ENCODE data around the gene MRPL37.
"Not testable (repeated sequence)": the region's sequence is repeated elsewhere in the genome, so short reads cannot be mapped to it uniquely, and the experiment has no call there.

MRPL37 gene

DNA sequence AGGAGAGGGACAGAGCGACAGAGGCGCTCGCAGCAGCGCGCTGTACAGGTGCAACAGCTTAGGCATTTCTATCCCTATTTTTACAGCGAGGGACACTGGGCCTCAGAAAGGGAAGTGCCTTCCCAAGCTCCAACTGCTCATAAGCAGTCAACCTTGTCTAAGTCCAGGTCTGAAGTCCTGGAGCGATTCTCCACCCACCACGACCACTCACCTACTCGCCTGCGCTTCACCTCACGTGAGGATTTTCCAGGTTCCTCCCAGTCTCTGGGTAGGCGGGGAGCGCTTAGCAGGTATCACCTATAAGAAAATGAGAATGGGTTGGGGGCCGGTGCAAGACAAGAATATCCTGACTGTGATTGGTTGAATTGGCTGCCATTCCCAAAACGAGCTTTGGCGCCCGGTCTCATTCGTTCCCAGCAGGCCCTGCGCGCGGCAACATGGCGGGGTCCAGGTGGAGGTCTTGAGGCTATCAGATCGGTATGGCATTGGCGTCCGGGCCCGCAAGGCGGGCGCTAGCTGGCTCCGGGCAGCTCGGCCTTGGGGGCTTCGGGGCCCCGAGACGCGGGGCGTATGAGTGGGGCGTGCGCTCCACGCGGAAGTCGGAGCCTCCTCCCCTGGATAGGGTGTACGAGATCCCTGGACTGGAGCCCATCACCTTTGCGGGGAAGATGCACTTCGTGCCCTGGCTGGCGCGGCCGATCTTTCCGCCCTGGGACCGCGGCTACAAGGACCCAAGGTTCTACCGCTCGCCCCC is at the start of gene MRPL37, which contains the start of gene CYB5RL:
MRPL37 (plus strand) TSS at position 403 of the 754 bp plus-strand sequence; CDS start at position 480, 77 bp downstream.
CYB5RL (minus strand) TSS at position 266 of the 754 bp plus-strand sequence. CDS start 4,414 bp downstream, outside the sequence.
- peak; percentile 93 for DNase-seq (ENCODE audit: low spot score)

GRCh38 chr1:54151013-54151412 is 49.0 kb upstream of the MRPL37 start:
- no peak for DNase-seq (ENCODE audit: low spot score)

GRCh38 chr1:54152696-54153095 is 47.3 kb upstream of the MRPL37 start, which contains the start of gene CDCP2:
CDCP2 (minus strand) TSS chr1:54153000; CDS start chr1:54152922, 78 bp downstream.
- no peak for DNase-seq (ENCODE audit: low spot score)

GRCh38 chr1:54153535-54154439 is 46.2 kb upstream of the MRPL37 start:
- DNase-seq (ENCODE audit: low spot score): no peak

DNA sequence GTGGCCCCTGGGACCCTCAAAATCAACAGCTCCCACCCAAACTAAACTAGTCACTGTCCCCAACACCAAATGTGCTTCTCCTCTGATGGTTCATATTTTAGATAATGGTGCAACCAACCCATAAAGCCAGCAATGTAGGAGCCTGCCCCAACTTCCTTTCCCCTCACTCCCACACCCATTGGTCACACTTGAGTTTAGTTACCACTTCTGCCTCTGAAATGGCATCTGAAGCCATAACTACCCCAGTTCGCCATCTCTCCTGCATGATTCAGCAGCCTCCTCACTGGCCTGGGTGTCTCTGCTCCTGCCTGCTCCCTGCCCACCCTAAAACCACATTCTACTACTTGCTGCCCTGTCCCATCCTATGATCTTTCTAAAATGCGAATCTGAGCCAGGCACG is 43.8 kb upstream of the MRPL37 start:
- DNase-seq (ENCODE audit: low spot score): no peak

- no peak for DNase-seq (ENCODE audit: low spot score)
These were observed 43.0 kb upstream of the MRPL37 start for GRCh38 chr1:54156986-54157385.

DNA sequence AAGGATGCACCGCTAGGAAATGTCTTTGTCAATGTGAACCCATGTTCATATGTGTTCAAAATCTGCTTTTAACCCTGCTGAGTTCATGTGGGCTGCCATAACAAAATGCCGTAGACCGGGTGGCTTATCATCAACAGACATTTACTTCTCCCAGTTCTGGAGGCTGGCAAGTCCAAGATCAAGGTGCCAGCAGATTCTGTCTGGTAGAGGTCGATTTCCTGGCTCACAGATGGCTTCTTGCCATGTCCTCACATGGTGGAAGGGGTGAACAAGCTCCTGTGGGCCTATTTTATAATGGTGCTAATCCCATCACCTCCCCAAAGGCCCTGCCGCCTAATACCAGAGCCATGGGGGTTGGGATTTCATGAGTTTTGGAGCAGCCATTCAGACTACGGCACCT is 42.6 kb upstream of the MRPL37 start:
- DNase-seq (ENCODE audit: low spot score): no peak

- no peak for DNase-seq (ENCODE audit: low spot score)
These were observed 41.9 kb upstream of the MRPL37 start for GRCh38 chr1:54158071-54158470.

GRCh38 chr1:54159733-54160316 is 40.1 kb upstream of the MRPL37 start:
- DNase-seq (ENCODE audit: low spot score): no peak

DNA sequence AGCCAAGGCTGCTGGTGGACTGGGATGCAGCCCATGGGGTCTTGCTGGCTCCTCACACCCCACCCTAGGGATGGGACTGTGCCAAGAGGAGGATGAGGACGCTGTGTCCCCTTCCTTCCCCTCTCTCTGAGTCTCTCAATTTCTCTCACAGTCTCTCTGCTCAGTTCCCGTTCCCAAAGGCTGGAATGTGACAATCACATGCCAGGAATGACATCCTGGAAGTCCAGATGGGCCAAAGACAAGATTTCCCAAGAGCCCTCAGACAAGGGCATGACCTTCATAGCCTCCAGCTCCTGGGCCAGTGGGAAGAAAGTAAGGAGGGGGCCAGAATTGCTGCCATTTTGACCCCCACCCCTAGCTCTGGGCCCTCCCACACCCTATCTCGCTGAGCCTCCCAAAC is 39.6 kb upstream of the MRPL37 start:
- DNase-seq (ENCODE audit: low spot score): no peak

- DNase-seq (ENCODE audit: low spot score): no peak
These were observed 38.3 kb upstream of the MRPL37 start for GRCh38 chr1:54161495-54162168.

DNA sequence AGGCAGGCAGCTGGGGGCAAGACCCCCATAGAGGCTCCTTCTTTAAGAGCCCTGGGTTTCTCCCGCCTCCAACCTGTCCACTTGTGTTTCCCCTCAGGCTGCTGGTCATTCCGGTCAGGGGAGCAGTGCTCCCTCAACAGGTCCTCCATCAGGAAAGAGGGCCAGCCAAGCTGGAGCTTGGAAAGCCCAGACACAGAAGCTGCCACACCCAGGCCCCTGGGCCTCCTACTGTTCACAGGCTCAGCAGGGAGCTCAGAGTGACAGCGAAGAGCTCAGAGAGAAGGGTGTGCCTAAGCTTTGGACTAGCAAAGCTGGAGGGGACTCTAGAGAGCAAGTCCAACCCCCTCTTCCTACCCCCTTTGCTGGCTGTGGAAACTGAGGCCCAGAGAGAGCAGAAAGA is 36.9 kb upstream of the MRPL37 start:
- no peak for DNase-seq (ENCODE audit: low spot score)

- no peak for DNase-seq (ENCODE audit: low spot score)
These were observed 36.4 kb upstream of the MRPL37 start for GRCh38 chr1:54163573-54163972.

- DNase-seq (ENCODE audit: low spot score): no peak
These were observed 34.8 kb upstream of the MRPL37 start for GRCh38 chr1:54165146-54165545.

GRCh38 chr1:54166357-54166756 is 33.6 kb upstream of the MRPL37 start:
- DNase-seq (ENCODE audit: low spot score): not testable (repeated sequence)

DNA sequence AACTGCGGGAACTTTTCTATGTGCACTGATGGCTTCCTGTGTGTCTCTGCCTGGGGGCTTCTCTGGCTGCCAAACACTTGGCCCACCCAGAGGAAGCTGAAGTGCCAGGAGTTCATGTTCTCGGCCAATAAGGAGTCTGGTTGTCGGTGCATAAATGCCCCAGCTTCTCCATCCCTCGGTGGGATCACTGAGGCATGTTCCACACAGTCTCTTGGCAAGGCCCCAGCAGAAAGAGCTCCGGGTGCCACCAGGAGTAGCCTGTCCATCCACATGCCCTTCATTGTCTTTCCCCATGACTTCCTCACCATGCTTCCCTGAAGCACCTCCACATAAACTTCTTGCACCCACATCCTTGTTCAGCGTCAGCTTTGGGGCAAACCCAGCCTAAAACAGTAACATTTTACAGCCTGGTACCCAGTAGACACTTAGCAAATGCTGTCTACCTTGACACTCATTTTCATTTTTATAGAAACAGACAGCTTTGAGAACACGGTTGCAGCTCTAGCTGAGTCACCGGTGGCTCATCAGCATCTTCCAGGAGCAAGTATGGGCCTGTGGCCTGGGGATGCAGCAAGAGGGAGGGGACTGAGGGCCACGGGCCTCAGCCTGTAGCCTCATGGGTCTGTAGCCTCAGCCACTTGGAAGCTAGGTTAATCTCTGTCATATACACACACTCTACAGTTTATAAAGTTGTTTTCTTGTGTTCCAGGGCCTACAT is 32.4 kb upstream of the MRPL37 start:
- DNase-seq (ENCODE audit: low spot score): peak; percentile 11

DNA sequence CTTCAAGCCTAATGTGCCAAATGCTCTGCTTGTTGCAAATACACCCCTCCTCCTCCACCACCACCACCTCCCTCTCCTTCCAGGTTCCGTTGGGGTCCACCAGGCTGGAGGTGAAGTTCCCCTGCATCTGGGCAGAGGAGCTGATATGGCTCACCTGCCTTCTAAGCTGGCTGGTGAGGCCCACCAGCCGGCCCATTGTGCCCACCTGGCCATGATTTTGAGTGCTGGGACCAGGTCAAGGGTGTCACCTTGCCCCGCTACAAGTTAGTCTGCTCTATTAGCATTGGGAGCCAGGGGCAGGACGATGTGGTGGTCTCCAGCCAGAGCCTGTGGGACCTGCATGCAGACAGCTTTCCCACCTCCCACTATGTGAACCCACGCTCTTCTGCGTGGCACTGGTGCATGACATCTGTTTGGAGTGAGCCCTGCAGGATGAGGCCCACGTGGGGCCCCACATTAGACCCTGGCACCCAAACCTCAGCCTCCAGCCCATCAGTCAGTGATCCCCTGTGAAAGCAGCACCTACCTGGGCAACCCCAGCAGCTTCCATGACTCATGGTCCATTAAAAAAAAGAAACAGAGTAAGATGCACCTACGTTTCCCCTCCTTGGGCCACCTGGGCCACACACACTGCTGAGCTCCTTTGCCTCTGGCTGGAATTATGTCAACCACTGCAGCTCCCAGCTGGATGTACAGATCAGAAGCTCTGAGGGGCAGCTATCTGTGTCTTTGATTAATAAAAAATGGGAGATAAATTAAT is 31.6 kb upstream of the MRPL37 start:
- DNase-seq (ENCODE audit: low spot score): no peak

GRCh38 chr1:54169068-54169467 is 30.9 kb upstream of the MRPL37 start:
- no peak for DNase-seq (ENCODE audit: low spot score)

GRCh38 chr1:54171016-54171415 is 29.0 kb upstream of the MRPL37 start:
- peak; percentile 24 for DNase-seq (ENCODE audit: low spot score)

- no peak for DNase-seq (ENCODE audit: low spot score)
These were observed 28.4 kb upstream of the MRPL37 start for GRCh38 chr1:54171606-54172005.

All from putamen (tissue), 1 donor.